Pancreas (tissue), 10 donors: Measurements from ENCODE around the gene PAK1. TPM values are rescaled to one million over a fixed set of nuclear protein-coding genes. Genes with fewer than 3 reads are reported as not detected.

Experiments used
- ATAC-seq, 4 donors: fragments of 200-7000 bp; cut with Tn5 transposase; one replicate each; pipeline versions ENCODE4 v1.8.0 to v1.9.1; 2020; ENCODE audit warnings: mild to moderate bottlenecking in 4 of 4, moderate library complexity in 4 of 4
- DNase-seq, 6 donors: peaks; one replicate each; pipeline ENCODE4 v3.0.0-alpha.2; 2020
- FAIRE-seq: peaks from 2 replicates; lab custom pipeline; 2012; peaks lifted over from hg19 to GRCh38; lab: Jason Lieb, UNC
- H3K27ac ChIP-seq, 4 donors: fragments of 200-600 bp; sonication (generic); 1 replicate in 3 of 4; 2 replicates in 1 of 4; pipeline versions ENCODE4 v1.5.0 to v1.8.0; 2020
- H3K27me3 ChIP-seq, 4 donors: fragments of 200-600 bp; one replicate each; pipeline ENCODE4 v1.8.0; 2021
- H3K36me3 ChIP-seq, 3 donors: fragments of 200-600 bp; sonication (generic) in 1 of 3; one replicate each; pipeline versions ENCODE4 v1.5.0 to v1.8.0; 2020 to 2021
- H3K4me1 ChIP-seq, 3 donors: fragments of 200-600 bp; one replicate each; pipeline ENCODE4 v1.8.0; 2021
- H3K4me3 ChIP-seq, 4 donors: fragments of 200-600 bp; sonication (generic) in 2 of 4; one replicate each; pipeline versions ENCODE4 v1.5.0 to v1.8.0; 2020 to 2021
- H3K9me3 ChIP-seq, 4 donors: fragments of 200-600 bp; one replicate each; pipeline ENCODE4 v1.8.0; 2021
- WGBS, 2 donors: extraction: QIAGEN DNeasy Blood & Tissue Kit; methylation state at CpG; one replicate each; pipeline ENCODE4 v1.1.7; 2013; 5-methylcytosine and 5-hydroxymethylcytosine counted together
- intact Hi-C, 3 donors: fragments of 100-400 bp; cut with DNase I; formaldehyde crosslinking; loops; one replicate each; pipeline versions ENCODE4 v1.11.1 to v1.14.2; 2022
- polyA plus RNA-seq, 2 donors: library from polyadenylated mRNA; stranded (reverse); fragments of 200-250 nt; gene quantifications; one replicate each; pipeline ENCODE4 v1.2.3, GENCODE V29; 2013
- total RNA-seq, 6 donors: library from RNA; stranded (reverse); fragmentation: NEBNext Ultra II Directional in 4 of 6; extraction: Animal tissue kit (Norgen Biotek cat#: 25700) in 4 of 6; gene quantifications; one replicate each; pipeline versions ENCODE4 v1.2.1 to v1.2.4, GENCODE V29; 2021 to 2023
- TF ChIP-seq, protein P1 (sequence below), 4 donors: fragments of 200-600 bp; sonication (generic) in 3 of 4; IDR thresholded peaks; one replicate each; pipeline versions ENCODE4 v1.5.0 to v1.8.0; 2021; ENCODE audit warnings: antibody characterized with exemption in 4 of 4
- donor health status: healthy with polysubstance abuse.
- donor health status: DM: no; HTN: no; CAD: no; lungs with moderate emphysema.
- donor health status: DM: no; HTN: no; CAD: no.
- donor health status: control.
- donor health status: control.
- donor health status: Bipolar disorder and iron deficiency.
- donor health status: DM: yes; HTN: yes; CAD: no.
- donor health status: DM: no; HTN: no; CAD: no.
- donor health status: DM: no; HTN: no; CAD: no.
- donor health status: DM: yes; HTN: yes; CAD: no.

The PAK1 gene
- total and polyA plus RNA-seq, 8 donors: 9.0 to 40.0 (median 20.7) TPM

DNA sequence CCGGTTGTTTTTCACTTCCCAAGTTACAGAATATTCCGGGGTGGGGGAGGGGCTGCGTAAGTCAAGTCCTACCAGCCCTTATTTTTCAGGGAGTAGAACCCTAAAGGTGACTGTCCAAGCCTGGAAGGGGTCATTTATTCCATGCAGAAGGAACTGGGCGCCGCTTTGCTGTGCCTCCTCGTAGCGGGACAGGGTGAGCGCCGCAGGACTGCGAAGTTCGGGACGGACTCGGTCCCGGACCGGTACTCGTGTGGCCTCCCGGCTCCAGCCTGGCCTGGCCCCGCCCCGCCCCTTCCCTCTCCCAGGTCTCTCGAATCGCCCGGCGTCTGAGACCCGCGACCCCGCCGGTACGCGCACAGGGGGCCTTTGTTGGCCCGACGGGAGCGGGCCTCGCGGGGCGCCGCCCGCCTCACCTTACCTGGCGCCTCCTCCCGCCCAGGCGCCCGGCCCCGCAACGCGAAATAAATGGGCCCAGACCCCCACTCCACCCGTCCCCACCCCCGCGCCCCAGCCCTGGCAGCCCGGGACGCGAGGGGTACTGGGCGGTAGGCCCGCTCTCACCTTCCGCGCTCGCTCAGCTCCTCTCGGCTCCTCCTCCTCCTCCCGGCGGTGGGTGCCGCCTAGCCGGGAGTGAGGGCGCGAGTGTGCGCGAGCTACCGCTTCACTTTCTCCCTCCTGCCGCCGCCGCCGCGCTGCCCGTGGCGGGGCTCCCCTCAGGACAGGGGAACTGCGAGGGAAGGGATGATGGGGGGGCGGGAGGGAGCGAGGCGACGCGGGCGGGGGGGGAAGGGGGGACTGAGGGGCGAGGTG, 698 bp downstream of the PAK1 start:
- 1% methylated on average over 37 to 80 of the region's 80 CpGs for WGBS, 2 donors
- intact Hi-C loops: no loop called here
- Histone ChIP-seq H3K4me3 (peak overlapping the region; percentile 69 to 88 (median 78)), H3K27ac (peak overlapping the region; percentile 68 to 91 (median 81)), H3K9me3 (no peaks in the 10 kb centered on the region), H3K4me1 (peaks cover 15 to 39% (median 30%) of the 10 kb centered on the region in 3 donors), H3K36me3 (no peaks in the 10 kb centered on the region), H3K27me3 (no peaks in the 10 kb centered on the region)
- FAIRE-seq (no peak), ATAC-seq (peak; percentile 60 to 75 (median 70)), DNase-seq (peak; percentile 59 to 86 (median 68))
- TF ChIP-seq, protein P1, sequence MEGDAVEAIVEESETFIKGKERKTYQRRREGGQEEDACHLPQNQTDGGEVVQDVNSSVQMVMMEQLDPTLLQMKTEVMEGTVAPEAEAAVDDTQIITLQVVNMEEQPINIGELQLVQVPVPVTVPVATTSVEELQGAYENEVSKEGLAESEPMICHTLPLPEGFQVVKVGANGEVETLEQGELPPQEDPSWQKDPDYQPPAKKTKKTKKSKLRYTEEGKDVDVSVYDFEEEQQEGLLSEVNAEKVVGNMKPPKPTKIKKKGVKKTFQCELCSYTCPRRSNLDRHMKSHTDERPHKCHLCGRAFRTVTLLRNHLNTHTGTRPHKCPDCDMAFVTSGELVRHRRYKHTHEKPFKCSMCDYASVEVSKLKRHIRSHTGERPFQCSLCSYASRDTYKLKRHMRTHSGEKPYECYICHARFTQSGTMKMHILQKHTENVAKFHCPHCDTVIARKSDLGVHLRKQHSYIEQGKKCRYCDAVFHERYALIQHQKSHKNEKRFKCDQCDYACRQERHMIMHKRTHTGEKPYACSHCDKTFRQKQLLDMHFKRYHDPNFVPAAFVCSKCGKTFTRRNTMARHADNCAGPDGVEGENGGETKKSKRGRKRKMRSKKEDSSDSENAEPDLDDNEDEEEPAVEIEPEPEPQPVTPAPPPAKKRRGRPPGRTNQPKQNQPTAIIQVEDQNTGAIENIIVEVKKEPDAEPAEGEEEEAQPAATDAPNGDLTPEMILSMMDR (IDR thresholded peaks at IDR 0.05): no peak

GRCh38 chr11:77471558-77472193, 2.2 kb downstream of the PAK1 start:
- intact Hi-C loops: no loop called here
- ATAC-seq (peak; percentile 7 to 39 (median 35)), DNase-seq (peak in 3 of 6 donors; percentile 58 to 71 (median 63)), FAIRE-seq (peak; percentile 53)
- Histone ChIP-seq H3K27ac (peak overlapping the region in 3 of 4 donors; percentile 29 to 91 (median 68)), H3K27me3 (no peaks in the 10 kb centered on the region), H3K4me1 (peaks cover 21 to 39% (median 30%) of the 10 kb centered on the region in 3 donors), H3K9me3 (no peaks in the 10 kb centered on the region), H3K36me3 (no peaks in the 10 kb centered on the region), H3K4me3 (peak overlapping the region in 2 of 4 donors; percentile 72 to 84)
- TF ChIP-seq, protein P1 (IDR thresholded peaks at IDR 0.05): peak in 1 of 4 donors; percentile 13
- 29 to 47% methylated on average over 3 of the region's 3 CpGs for WGBS, 2 donors

DNA sequence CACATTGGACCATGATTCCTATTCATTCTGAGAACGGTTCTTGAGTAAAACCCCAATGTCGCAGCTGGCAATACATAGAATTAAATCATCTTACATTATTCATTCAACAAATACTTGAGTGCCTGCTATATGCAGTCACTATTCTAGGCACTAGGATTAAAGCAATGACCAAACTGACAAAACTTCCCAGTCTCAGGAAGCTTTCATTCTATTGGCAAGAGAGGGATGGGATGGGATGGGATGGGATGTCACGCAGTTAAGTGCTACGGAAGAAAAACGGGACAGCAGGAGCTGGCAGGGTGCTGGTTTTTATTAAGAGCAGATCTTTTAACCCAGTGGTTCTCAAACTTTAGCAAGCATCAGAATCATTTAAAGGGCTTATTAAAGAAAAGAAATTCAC, 2.9 kb downstream of the PAK1 start:
- Histone ChIP-seq H3K36me3 (no peaks in the 10 kb centered on the region), H3K27ac (peak overlapping the region in 2 of 4 donors; percentile 68 to 91), H3K4me1 (peaks cover 21 to 39% (median 30%) of the 10 kb centered on the region in 3 donors), H3K9me3 (no peaks in the 10 kb centered on the region), H3K4me3 (no peak overlapping the region), H3K27me3 (no peaks in the 10 kb centered on the region)
- intact Hi-C loops: no loop called here
- WGBS, 2 donors: 80 to 81% methylated on average over 5 of the region's 5 CpGs
- FAIRE-seq (no peak), ATAC-seq (no peak), DNase-seq (no peak)
- TF ChIP-seq, protein P1 (IDR thresholded peaks at IDR 0.05): no peak

GRCh38 chr11:77470504-77470903, 3.4 kb downstream of the PAK1 start:
- peak overlapping the region in 1 of 4 donors; percentile 91 for H3K27ac ChIP-seq
- H3K4me3 ChIP-seq: no peak overlapping the region
- intact Hi-C loops: no loop called here

More at GRCh38 chr11:77470504-77470903, 3.4 kb downstream of the PAK1 start:
- 78% methylated on average over 2 of the region's 2 CpGs for WGBS, 2 donors
- TF ChIP-seq, protein P1 (IDR thresholded peaks at IDR 0.05): no peak
- Histone ChIP-seq H3K9me3 (no peaks in the 10 kb centered on the region), H3K36me3 (no peaks in the 10 kb centered on the region), H3K4me1 (peaks cover 21 to 39% (median 30%) of the 10 kb centered on the region in 3 donors), H3K27me3 (no peaks in the 10 kb centered on the region)
- FAIRE-seq (no peak), ATAC-seq (no peak), DNase-seq (no peak)
